MM.1S (cell line): ENCODE measurements around the gene UCN3.

Experiments
- CTCF ChIP-seq: fragments of 300-600 bp; sonication (generic); IDR thresholded peaks from 2 replicates; pipeline ENCODE4 v1.5.1; 2016; ENCODE audit warnings: antibody characterized with exemption, low read length, mixed read lengths
- EZH2 ChIP-seq: fragments of 300-600 bp; sonication (generic); optimal IDR thresholded peaks from 2 replicates; pipeline ENCODE3; 2017; ENCODE audit warnings: low read depth, mild to moderate bottlenecking, antibody characterized with exemption, low read length, mixed read lengths
- EZH2phosphoT487 ChIP-seq: fragments of 300-600 bp; sonication (generic); IDR thresholded peaks from 2 replicates; pipeline ENCODE4 v1.6.1; 2018; ENCODE audit warnings: antibody characterized with exemption, low read length

- no peak for TF ChIP-seq CTCF
- no peak for TF ChIP-seq EZH2
- TF ChIP-seq EZH2phosphoT487 = no peak
These were observed 15.4 kb upstream of the UCN3 start for GRCh38 chr10:5349362-5349761.
